Adrenal gland (tissue), 12 donors: ENCODE results near the gene IL36B. TPM values are rescaled to one million over a fixed set of nuclear protein-coding genes. Genes with fewer than 3 reads are reported as not detected.

ENCODE experiments used
- DNase-seq, 7 donors: peaks; one replicate each; pipeline ENCODE4 v3.0.0-alpha.2; 2019 to 2020
- H3K27ac ChIP-seq, 5 donors: fragments of 200-600 bp; sonication (generic) in 4 of 5; 1 replicate in 3 of 5; 2 replicates in 2 of 5; pipeline versions ENCODE4 v1.5.1 to v1.8.0; 2016 to 2020; ENCODE audit warnings: mild to moderate bottlenecking in 1 of 5
- H3K27me3 ChIP-seq: fragments of 200-600 bp; 2 replicates; pipeline ENCODE4 v1.8.0; 2021
- H3K36me3 ChIP-seq, 2 donors: fragments of 200-600 bp; replicated peaks in 1 of 2; 1 replicate in 1 of 2; 2 replicates in 1 of 2; pipeline versions ENCODE4 v1.5.1 to v1.8.0; 2018 to 2022
- H3K4me1 ChIP-seq, 2 donors: fragments of 200-600 bp; replicated peaks in 1 of 2; 1 replicate in 1 of 2; 2 replicates in 1 of 2; pipeline versions ENCODE4 v1.5.1 to v1.8.0; 2018 to 2021
- H3K4me3 ChIP-seq, 4 donors: fragments of 200-600 bp; sonication (generic) in 3 of 4; one replicate each; pipeline ENCODE4 v1.5.1; 2016 to 2018
- H3K9me3 ChIP-seq, 3 donors: fragments of 200-600 bp; sonication (generic) in 1 of 3; replicated peaks in 1 of 3; 1 replicate in 2 of 3; 2 replicates in 1 of 3; pipeline versions ENCODE4 v1.5.1 to v1.8.0; 2016 to 2021
- POLR2A ChIP-seq, 2 donors: fragments of 450-650 bp; IDR thresholded peaks; one replicate each; pipeline ENCODE4 v1.6.1; 2017; ENCODE audit warnings: antibody characterized with exemption in 2 of 2, mild to moderate bottlenecking in 2 of 2, moderate library complexity in 1 of 2
- WGBS, 4 donors: extraction: QIAGEN DNeasy Blood & Tissue Kit in 2 of 4; methylation state at CpG; one replicate each; pipeline versions ENCODE4 v1.1.5 to v1.1.7; 2013 to 2017; 5-methylcytosine and 5-hydroxymethylcytosine counted together
- intact Hi-C, 2 donors: fragments of 100-400 bp; cut with DNase I; formaldehyde crosslinking; loops; one replicate each; pipeline versions ENCODE4 v1.14.1 to v1.15.0; 2022 to 2023
- polyA plus RNA-seq, 3 donors: library from polyadenylated mRNA; stranded (reverse); fragments of 200-250 nt in 2 of 3; fragments of 350-450 nt in 1 of 3; fragmentation: Illumina TruSeq in 1 of 3; extraction: RNeasy Lipid Tissue Mini Kit (QIAGEN cat#74804) in 1 of 3; gene quantifications; one replicate each; pipeline ENCODE4 v1.2.3, GENCODE V29; 2013 to 2014
- total RNA-seq, 9 donors: library from RNA; depleted of rRNA in 4 of 9; stranded (reverse); fragments of >200 nt in 4 of 9; fragments of 120-200 nt in 1 of 9; fragmentation: NEBNext Ultra II Directional in 1 of 9; extraction: Animal tissue kit (Norgen Biotek cat#: 25700) in 1 of 9; gene quantifications; one replicate each; pipeline versions ENCODE4 v1.1.0 to v1.2.4, GENCODE V29; 2013 to 2023
- TF ChIP-seq, protein P1 (sequence below), 6 experiments: fragments of 450-650 bp in 4 of 6; fragments of 200-600 bp in 2 of 6; sonication (generic) in 1 of 6; IDR thresholded peaks; 1 replicate in 5 of 6; 2 replicates in 1 of 6; pipeline versions ENCODE4 v1.5.1 to v1.8.0; 2016 to 2021; ENCODE audit warnings: antibody characterized with exemption in 6 of 6, mild to moderate bottlenecking in 2 of 6, moderate library complexity in 1 of 6
- donor health status: healthy with polysubstance abuse.
- donor health status: Bipolar disorder and iron deficiency.
- donor health status: DM: yes; HTN: yes; CAD: no.
- donor health status: DM: no; HTN: no; CAD: no.
- donor health status: DM: no; HTN: no; CAD: no.
- donor health status: DM: yes; HTN: yes; CAD: no.

IL36B gene
- total and polyA plus RNA-seq, 12 donors: not detected

DNA sequence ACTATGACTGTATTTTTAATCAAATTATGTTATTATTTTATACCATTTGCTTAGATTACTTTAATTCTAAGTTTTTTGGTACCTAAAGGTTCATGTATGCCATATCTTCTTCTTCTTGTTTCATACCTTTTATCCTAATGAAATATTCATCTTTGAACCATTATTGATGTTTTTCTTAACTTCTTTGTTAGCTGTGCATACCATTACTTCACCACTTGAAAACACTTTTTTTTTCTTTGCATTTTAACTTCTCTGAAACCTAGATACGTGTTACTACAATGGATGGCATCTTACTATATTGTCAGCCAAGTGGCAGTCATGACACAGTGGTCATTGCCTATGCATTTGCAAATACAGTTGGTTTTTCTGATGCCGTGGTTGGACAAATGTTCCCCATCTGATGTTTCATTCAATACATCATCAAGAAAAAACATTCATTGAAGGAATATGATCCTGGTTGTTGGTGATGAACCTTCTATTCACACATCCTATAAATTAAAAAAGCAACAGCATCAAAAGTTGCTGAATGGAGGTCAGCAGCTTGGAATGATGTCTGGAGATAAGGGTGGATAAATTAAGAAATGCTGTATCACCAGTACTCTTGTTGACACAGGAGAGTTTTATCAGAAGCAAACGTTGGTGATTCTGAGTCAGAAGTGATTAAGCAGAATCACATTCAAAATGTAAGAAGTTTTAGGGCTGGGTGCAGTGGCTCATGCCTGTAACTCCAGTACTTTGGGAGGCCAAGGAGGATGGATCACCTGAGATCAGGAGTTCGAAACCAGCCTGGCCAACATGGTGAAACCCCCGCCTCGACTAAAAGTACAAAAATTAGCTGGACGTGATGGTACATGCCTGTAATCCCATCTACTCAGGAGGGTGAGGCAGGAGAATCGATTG is 40.0 kb downstream of the IL36B start:
- no peak overlapping the region for H3K27ac ChIP-seq
- no peaks in the 10 kb centered on the region for H3K4me1 ChIP-seq
- TF ChIP-seq POLR2A (IDR thresholded peaks at IDR 0.05): no peak
- peaks cover 6% of the 10 kb centered on the region for H3K27me3 ChIP-seq
- intact Hi-C loops: no loop called here
- WGBS, 4 donors: 66 to 71% (median 68%) methylated on average over 8 of the region's 8 CpGs
- H3K9me3 ChIP-seq: no peaks in the 10 kb centered on the region
- no peaks in the 10 kb centered on the region for H3K36me3 ChIP-seq
- no peak for DNase-seq
- no peak overlapping the region for H3K4me3 ChIP-seq

DNA sequence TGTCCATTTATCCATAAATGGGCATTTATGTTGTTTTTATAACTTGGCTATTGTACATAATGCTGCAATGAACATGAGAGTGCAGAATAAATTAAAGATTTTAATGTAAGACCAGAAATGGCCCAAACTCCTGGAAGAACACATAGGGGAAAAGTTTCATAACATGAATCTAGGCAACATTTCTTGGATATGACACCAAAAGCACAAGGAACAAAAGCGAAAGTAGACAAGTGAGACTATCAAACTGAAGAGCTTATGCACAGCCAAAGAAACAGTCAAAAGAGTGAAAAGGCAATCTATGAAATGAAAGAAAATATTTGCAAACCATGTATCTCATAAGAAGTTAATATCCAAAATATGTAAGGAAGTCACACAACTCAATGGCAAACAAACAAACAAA is 41.6 kb downstream of the IL36B start:
- 80 to 91% (median 88%) methylated on average over 1 of the region's 1 CpG for WGBS, 4 donors
- H3K4me1 ChIP-seq: no peaks in the 10 kb centered on the region
- H3K27ac ChIP-seq: no peak overlapping the region
- H3K9me3 ChIP-seq: no peaks in the 10 kb centered on the region
- TF ChIP-seq, protein P1, sequence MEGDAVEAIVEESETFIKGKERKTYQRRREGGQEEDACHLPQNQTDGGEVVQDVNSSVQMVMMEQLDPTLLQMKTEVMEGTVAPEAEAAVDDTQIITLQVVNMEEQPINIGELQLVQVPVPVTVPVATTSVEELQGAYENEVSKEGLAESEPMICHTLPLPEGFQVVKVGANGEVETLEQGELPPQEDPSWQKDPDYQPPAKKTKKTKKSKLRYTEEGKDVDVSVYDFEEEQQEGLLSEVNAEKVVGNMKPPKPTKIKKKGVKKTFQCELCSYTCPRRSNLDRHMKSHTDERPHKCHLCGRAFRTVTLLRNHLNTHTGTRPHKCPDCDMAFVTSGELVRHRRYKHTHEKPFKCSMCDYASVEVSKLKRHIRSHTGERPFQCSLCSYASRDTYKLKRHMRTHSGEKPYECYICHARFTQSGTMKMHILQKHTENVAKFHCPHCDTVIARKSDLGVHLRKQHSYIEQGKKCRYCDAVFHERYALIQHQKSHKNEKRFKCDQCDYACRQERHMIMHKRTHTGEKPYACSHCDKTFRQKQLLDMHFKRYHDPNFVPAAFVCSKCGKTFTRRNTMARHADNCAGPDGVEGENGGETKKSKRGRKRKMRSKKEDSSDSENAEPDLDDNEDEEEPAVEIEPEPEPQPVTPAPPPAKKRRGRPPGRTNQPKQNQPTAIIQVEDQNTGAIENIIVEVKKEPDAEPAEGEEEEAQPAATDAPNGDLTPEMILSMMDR (IDR thresholded peaks at IDR 0.05): no peak
- no peak for TF ChIP-seq POLR2A (IDR thresholded peaks at IDR 0.05)
- peaks cover 6% of the 10 kb centered on the region for H3K27me3 ChIP-seq
- no peaks in the 10 kb centered on the region for H3K36me3 ChIP-seq
- intact Hi-C loops: no loop called here
- no peak for DNase-seq
- H3K4me3 ChIP-seq: no peak overlapping the region

DNA sequence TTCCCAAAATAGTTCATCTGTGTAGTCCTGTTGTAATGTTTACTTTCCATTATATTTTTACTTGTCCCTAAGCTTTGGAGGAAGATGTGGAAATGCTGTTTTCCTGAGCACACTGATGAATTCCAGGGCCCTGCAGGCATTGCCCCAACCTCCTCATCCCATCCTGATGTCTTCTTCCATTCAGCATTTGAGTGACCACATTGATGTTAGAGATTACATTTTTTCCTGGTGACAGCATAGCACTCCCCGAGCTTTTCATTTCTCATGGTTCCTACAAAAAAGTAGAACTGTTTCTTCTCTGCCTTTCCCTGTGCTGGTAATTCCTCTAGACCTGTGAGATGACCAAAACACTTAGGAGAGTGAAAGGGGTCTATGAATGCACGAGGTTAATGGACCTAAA is 42.6 kb downstream of the IL36B start:
- Histone ChIP-seq H3K4me1 (no peaks in the 10 kb centered on the region), H3K27ac (no peak overlapping the region), H3K4me3 (no peak overlapping the region), H3K27me3 (no peaks in the 10 kb centered on the region), H3K36me3 (no peaks in the 10 kb centered on the region), H3K9me3 (no peaks in the 10 kb centered on the region)
- 30 to 60% (median 46%) methylated on average over 2 of the region's 2 CpGs for WGBS, 4 donors
- intact Hi-C loops: no loop called here
- no peak for DNase-seq
- no peak for TF ChIP-seq POLR2A (IDR thresholded peaks at IDR 0.05)
- TF ChIP-seq, protein P1 (IDR thresholded peaks at IDR 0.05): no peak

DNA sequence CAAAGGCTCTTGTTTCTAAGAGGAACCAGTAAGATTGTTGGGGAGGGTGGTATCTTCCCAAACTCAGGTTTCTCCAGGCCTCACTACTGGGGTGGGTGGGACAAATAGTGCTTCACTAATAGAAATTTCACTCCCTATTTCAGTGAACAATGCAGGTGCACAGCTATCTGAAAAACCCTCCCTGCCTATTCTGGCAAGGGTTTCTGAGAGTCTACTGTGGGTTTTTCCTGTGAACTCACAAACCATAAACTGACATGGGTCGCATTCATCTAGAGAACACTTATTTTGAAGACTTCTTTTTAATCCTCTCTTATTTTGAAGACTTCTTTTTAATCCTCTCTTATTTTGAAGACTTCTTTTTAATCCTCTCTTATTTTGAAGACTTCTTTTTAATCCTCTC is 43.0 kb downstream of the IL36B start:
- intact Hi-C loops: no loop called here

More for the DNA sequence above, 43.0 kb downstream of the IL36B start:
- Histone ChIP-seq H3K4me3 (no peak overlapping the region), H3K27me3 (no peaks in the 10 kb centered on the region), H3K36me3 (no peaks in the 10 kb centered on the region), H3K27ac (no peak overlapping the region), H3K9me3 (no peaks in the 10 kb centered on the region), H3K4me1 (no peaks in the 10 kb centered on the region)
- TF ChIP-seq POLR2A (IDR thresholded peaks at IDR 0.05): no peak
- TF ChIP-seq, protein P1 (IDR thresholded peaks at IDR 0.05): no peak
- DNase-seq: no peak
- WGBS, 4 donors: 54 to 76% (median 62%) methylated on average over 1 of the region's 1 CpG
